Subcutaneous abdominal adipose tissue (tissue), 5 donors: Measurements from ENCODE around the gene IBA57.

Experiments
- H3K27ac ChIP-seq: one replicate; pipeline ENCODE4 v1.7.0; 2013; ENCODE audit warnings: low read depth, mild to moderate bottlenecking, inconsistent platforms, low read length, moderate library complexity
- H3K27me3 ChIP-seq, 5 donors: one replicate each; pipeline ENCODE4 v1.7.0; 2013; ENCODE audit warnings: low read length in 5 of 5, inconsistent platforms in 1 of 5; ENCODE audit not compliant: control insufficient read depth in 5 of 5, insufficient read depth in 4 of 5
- H3K36me3 ChIP-seq, 5 donors: one replicate each; pipeline ENCODE4 v1.7.0; 2013; ENCODE audit warnings: low read length in 5 of 5; ENCODE audit not compliant: control insufficient read depth in 5 of 5, insufficient read depth in 5 of 5
- H3K4me1 ChIP-seq, 5 donors: one replicate each; pipeline ENCODE4 v1.7.0; 2013; ENCODE audit warnings: low read length in 5 of 5, mild to moderate bottlenecking in 3 of 5, moderate library complexity in 1 of 5; ENCODE audit not compliant: control insufficient read depth in 5 of 5, insufficient read depth in 5 of 5
- H3K4me3 ChIP-seq, 5 donors: one replicate each; pipeline ENCODE4 v1.7.0; 2013; ENCODE audit warnings: low read length in 5 of 5, low read depth in 1 of 5
- H3K9ac ChIP-seq, 5 donors: one replicate each; pipeline ENCODE4 v1.7.0; 2013; ENCODE audit warnings: low read length in 5 of 5, mild to moderate bottlenecking in 4 of 5, moderate library complexity in 3 of 5
- H3K9me3 ChIP-seq, 5 donors: one replicate each; pipeline ENCODE4 v1.7.0; 2013; ENCODE audit warnings: low read length in 5 of 5; ENCODE audit not compliant: control insufficient read depth in 5 of 5
- donor health status: healthy.
- donor health status: healthy.
- donor health status: healthy.
- donor health status: healthy.
- donor health status: healthy.

The IBA57 gene

DNA sequence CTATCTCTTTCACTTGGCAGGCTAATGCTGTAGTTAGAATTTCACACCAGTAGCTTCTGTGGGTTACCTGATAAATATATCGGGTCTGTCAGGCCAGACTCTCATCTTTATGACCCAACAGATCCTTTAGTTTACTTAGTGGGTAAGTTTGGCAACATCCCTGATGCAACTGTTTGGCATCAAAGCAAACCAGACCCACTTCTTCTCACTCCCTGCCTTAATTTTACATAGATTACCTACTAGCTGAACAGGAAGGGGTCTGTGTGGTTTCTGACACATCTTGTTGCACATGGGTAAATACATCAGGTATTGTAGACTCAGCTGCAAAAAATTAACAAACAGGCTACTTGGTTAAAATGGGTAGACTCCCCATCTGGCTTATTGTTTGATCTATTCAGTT lies 28.7 kb upstream of the IBA57 start:
- no peak overlapping the region for H3K4me3 ChIP-seq
- peaks cover 4 to 20% (median 17%) of the 10 kb centered on the region in 5 donors for H3K4me1 ChIP-seq
- H3K27ac ChIP-seq: no peak overlapping the region
- no peak overlapping the region for H3K9ac ChIP-seq
- H3K9me3 ChIP-seq: no peaks in the 10 kb centered on the region
- peaks cover 0 to 3% (median 0%) of the 10 kb centered on the region in 5 donors for H3K36me3 ChIP-seq
- no peaks in the 10 kb centered on the region for H3K27me3 ChIP-seq

DNA sequence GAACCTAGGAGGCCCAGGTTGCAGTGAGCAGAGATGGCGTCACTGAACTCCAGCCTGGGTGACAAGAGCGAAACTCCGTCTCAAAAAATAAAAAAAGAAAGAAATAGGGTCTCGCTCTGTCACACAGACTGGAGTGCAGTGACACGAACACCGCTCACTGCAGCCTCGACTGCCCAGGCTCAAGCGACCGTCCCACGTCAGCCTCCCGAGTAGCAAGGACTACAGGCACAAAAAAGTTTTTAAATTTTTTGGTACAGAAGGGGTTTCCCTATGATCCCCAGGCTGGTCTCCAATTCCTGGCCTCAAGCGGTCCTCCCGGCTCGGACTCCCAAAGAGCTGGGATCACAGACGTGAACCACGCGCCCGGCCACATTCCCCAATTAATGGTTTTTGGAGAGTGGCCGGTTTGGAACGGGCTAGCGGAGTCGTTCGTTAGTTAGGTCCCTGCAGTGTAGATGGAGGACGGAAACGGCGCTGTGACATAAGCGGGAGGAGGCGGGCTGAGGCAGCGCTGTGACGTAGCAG lies 26.1 kb upstream of the IBA57 start:
- H3K9me3 ChIP-seq: no peaks in the 10 kb centered on the region
- no peaks in the 10 kb centered on the region for H3K27me3 ChIP-seq
- peak overlapping the region; percentile 80 to 92 (median 91) for H3K4me3 ChIP-seq
- peak overlapping the region; percentile 92 for H3K27ac ChIP-seq
- H3K4me1 ChIP-seq: peaks cover 12 to 45% (median 43%) of the 10 kb centered on the region in 5 donors
- H3K9ac ChIP-seq: peak overlapping the region in 4 of 5 donors; percentile 49 to 92 (median 74)
- H3K36me3 ChIP-seq: peaks cover 0 to 9% (median 0%) of the 10 kb centered on the region in 5 donors

DNA sequence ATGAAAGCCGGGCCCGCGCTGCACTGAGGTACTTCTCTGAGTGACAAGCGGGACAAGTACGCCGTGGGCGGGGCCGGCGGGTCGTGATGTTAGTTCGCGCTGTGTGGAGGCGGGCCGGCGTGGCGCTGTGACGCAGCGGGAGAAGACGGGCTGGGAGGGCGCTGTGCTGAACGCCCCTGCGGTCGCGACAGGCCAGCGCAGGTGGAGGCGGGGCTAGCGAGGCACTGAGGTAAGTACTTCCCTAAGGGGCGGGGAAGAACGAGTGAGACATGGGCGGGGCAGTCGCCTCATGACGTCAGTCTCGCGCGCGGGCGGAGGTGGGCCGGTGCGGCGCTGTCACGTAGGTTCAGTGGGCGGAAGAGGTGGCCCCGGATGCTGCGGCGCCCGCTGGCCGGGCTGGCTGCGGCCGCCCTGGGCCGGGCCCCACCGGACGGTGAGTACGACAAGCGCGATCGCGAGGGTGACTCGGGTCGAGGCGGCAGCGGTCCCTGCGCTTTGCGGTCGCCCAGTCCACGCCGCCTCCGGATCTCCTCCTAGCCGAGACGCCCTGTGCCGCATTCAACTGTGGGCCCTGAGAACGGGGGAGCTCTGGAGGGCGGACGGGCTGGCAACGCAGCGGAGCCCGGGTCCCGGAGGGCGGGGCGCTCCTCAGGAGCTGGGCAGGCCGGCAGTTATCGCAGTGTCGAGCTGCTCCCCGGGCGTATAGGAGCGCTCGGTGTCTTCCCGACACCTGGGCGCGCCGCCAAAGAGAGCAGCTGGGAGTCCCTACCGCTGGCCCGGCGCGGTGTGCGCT lies 25.5 kb upstream of the IBA57 start, which contains the start of gene GUK1:
TSS of gene GUK1 (plus strand) at position 349 of the 793 bp plus-strand sequence. CDS start at position 373, 24 bp downstream.
- peak within 1 kb of the TSS; percentile 92 for H3K27ac ChIP-seq
- H3K4me1 ChIP-seq: peaks cover 12 to 51% (median 48%) of the 10 kb centered on the region in 5 donors
- no peaks in the 10 kb centered on the region for H3K9me3 ChIP-seq
- peak within 1 kb of the TSS; percentile 84 to 92 (median 91) for H3K4me3 ChIP-seq
- no peaks in the 10 kb centered on the region for H3K27me3 ChIP-seq
- H3K36me3 ChIP-seq: peaks cover 0 to 12% (median 3%) of the 10 kb centered on the region in 5 donors
- peak within 1 kb of the TSS; percentile 77 to 92 (median 89) for H3K9ac ChIP-seq

DNA sequence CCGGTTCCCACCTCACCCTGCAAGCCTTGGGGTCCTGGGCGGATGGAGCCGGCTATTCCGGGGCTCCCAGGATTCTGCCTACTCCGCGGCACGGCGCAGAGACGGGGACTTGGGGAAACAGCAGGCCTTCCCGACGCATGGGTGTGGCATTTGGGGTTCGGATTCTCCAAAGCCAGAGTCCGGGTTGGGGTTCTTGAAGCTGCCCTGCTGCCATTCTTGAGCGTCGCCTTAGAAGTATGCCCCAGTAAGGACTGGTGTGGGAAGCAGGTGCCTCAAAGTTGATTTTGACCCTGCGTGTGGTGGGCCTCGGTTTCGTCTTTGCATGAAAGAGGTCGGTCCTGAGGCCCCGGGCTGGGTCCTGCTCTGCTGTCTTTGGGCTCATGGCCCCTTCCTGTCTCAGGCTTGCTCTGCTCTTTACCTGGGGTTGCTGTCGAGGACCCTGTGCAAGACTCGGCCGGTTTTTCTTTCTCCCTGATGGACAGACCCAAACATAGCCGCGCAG lies 24.8 kb upstream of the IBA57 start:
- Histone ChIP-seq H3K9me3 (no peaks in the 10 kb centered on the region), H3K27ac (peak overlapping the region; percentile 92), H3K36me3 (peaks cover 0 to 18% (median 9%) of the 10 kb centered on the region in 5 donors), H3K4me3 (peak overlapping the region; percentile 84 to 92 (median 91)), H3K9ac (peak overlapping the region; percentile 77 to 92 (median 89)), H3K27me3 (no peaks in the 10 kb centered on the region), H3K4me1 (peaks cover 12 to 56% (median 49%) of the 10 kb centered on the region in 5 donors)

DNA sequence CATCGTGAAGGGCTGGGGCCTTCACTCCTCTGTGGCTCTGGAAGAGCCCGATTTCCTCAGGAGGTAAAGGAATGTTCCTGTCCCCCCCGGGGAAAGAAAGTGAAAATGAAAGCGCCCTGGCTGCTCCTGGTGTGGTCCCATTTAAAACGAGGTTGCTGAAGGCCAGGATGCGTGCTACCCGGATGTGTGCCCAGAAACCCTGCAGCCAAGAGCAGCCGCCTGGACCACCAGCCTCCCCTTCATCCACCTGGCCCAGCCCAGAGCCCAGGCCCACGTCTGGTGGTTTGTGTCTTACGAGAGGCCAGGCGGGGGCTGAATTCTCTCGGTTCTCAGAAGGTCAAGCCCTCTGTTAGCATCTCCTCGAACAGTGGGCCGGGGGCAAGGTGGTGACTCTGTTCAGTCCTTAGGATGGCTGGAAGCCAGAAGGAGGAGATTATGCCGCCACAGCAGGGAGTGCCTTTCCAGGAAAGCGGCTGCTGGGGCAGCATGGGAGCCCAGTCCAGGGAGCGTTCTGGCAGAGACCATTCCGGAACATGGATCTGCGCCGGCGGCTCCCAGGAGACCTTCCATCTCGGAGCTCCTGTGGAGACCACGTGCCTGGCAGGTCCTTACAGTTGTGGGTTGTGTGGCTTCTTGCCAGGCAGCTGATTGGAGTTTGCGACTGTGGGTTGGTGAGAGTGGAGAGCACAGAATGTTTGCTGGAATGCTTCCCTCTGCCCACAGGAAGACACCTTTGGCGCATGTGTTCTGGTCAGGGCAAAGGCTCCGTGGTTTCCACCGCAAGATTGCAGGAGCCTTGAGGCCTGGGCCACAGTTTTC lies 24.2 kb upstream of the IBA57 start:
- no peaks in the 10 kb centered on the region for H3K9me3 ChIP-seq
- peak overlapping the region; percentile 84 to 92 (median 91) for H3K4me3 ChIP-seq
- H3K27ac ChIP-seq: peak overlapping the region; percentile 92
- H3K9ac ChIP-seq: peak overlapping the region; percentile 77 to 92 (median 89)
- H3K27me3 ChIP-seq: no peaks in the 10 kb centered on the region
- H3K4me1 ChIP-seq: peaks cover 12 to 57% (median 49%) of the 10 kb centered on the region in 5 donors
- H3K36me3 ChIP-seq: peaks cover 0 to 24% (median 16%) of the 10 kb centered on the region in 5 donors

DNA sequence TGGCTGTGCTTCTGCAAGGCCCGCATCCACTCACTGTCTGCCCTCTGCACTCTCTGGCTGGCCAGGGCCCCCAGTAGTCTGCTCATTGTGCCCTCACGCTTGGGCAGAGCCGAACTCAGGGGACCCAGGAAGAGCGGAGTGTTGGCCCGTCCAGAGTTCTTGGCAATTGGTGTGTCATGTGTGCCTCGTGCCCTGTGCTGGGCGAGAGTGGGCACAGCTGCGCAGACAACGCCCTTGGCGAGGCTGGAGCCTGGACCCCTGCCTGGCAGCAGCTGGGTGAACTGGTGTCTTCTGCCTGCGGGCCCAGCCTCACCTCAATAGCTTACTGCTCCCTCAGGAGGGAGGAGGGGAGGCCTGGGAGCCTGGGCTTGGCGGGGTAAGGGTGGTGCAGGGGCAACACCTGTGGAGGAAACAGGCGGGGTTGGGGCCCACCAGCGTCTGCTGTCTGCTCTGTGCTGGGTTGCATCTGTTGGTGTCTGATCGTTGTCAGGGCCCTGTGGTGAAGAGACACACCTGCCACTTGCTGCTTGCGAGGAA lies 23.4 kb upstream of the IBA57 start:
- peak overlapping the region in 3 of 5 donors; percentile 84 to 92 (median 91) for H3K4me3 ChIP-seq
- peak overlapping the region in 4 of 5 donors; percentile 0 to 92 (median 38) for H3K9ac ChIP-seq
- peaks cover 0 to 32% (median 24%) of the 10 kb centered on the region in 5 donors for H3K36me3 ChIP-seq
- H3K4me1 ChIP-seq: peaks cover 12 to 62% (median 49%) of the 10 kb centered on the region in 5 donors
- no peaks in the 10 kb centered on the region for H3K9me3 ChIP-seq
- H3K27ac ChIP-seq: peak overlapping the region; percentile 92
- H3K27me3 ChIP-seq: no peaks in the 10 kb centered on the region

- Histone ChIP-seq H3K27ac (peak overlapping the region; percentile 92), H3K9ac (peak overlapping the region in 2 of 5 donors; percentile 44 to 92), H3K27me3 (no peaks in the 10 kb centered on the region), H3K4me3 (peak overlapping the region in 1 of 5 donors; percentile 91), H3K4me1 (peaks cover 12 to 66% (median 49%) of the 10 kb centered on the region in 5 donors), H3K9me3 (no peaks in the 10 kb centered on the region), H3K36me3 (peaks cover 0 to 37% (median 29%) of the 10 kb centered on the region in 5 donors)
Observed at GRCh38 chr1:228142701-228143136, 22.9 kb upstream of the IBA57 start.

DNA sequence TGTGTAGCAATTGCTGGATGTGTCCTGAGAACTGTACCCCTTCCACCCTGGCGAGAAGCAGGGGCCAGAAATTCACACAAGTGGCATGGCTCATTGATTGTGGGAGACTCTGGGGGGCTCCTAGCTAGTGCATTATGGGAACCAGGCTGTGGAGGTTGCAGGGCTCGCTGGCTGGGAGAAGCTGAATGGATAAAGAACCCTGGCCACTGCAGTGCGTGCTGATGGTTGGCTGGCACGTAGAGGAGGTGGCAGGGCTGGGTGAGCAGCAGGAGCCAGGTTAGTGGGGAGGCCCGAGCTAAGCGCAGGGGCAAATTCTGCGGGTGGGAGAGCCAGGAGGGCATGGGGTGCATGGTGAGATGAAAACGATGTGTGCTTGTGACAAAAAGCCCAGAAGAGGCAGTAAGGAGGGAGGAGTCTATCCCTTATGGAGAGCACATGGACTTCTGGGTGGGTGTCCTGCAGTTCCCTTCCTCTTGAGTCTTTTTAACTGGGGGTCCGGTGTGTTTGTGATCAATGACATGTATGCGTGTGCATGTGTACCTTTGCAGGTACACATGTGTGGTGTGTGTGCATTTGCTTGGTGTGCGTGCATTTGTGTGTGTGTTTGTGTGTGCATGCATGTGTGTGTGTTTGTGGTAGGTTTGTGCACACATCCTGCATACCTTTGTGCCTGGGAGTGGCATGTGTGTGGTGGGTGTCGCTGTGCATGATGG lies 22.0 kb upstream of the IBA57 start:
- Histone ChIP-seq H3K4me1 (peaks cover 13 to 75% (median 56%) of the 10 kb centered on the region in 5 donors), H3K4me3 (no peak overlapping the region), H3K27me3 (no peaks in the 10 kb centered on the region), H3K27ac (no peak overlapping the region), H3K9me3 (no peaks in the 10 kb centered on the region), H3K36me3 (peaks cover 0 to 45% (median 38%) of the 10 kb centered on the region in 5 donors), H3K9ac (no peak overlapping the region)
